Measurements from ENCODE around the gene TMEM163. TPM values are rescaled to one million over a fixed set of nuclear protein-coding genes. Genes with fewer than 3 reads are reported as not detected.
"Not testable (repeated sequence)": the region's sequence is repeated elsewhere in the genome, so short reads cannot be mapped to it uniquely, and the experiment has no call there.

The TMEM163 gene
- total and polyA plus RNA-seq, 4 donors: 5.8 to 46.9 (median 29.8) TPM

DNA sequence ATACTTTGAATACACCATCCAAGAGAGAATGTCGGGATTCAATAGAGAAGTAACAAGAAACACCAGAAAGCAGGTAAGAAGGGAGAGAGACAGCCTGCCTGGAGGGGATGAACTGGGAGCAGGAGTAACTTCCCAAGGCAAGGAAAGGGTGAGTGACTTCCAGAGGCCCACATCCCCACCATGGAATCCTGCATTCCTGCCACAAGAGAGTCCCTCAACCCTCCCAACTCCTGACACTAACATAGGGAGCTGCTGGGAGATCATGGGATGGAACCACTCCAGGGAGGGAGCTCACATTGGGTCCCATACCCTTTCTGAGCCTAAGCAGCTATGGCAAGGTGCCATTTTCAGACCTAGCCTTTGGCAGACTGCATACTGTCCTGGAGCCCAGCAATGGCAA lies 5.5 kb upstream of the TMEM163 start:
- H3K27ac ChIP-seq (ENCODE audit: low read depth in 1 of 2, low read length in 1 of 2): no peak overlapping the region
- no peaks in the 10 kb centered on the region for H3K36me3 ChIP-seq (ENCODE audit: control insufficient read depth in 4 of 4, insufficient read depth in 4 of 4, low read length in 4 of 4)
- H3K4me3 ChIP-seq: no peak overlapping the region
- ATAC-seq (ENCODE audit: insufficient read depth, low FRiP score) (no peak), DNase-seq (no peak)
- WGBS, 2 donors: 85 to 95% methylated on average over 1 of the region's 1 CpG
- no peaks in the 10 kb centered on the region for H3K9me3 ChIP-seq (ENCODE audit: control insufficient read depth in 4 of 4, insufficient read depth in 3 of 4, low read length in 3 of 4)
- peaks cover 0 to under 1% (median 0%) of the 10 kb centered on the region in 5 donors for H3K4me1 ChIP-seq (ENCODE audit: control insufficient read depth in 5 of 5, insufficient read depth in 5 of 5, low read length in 5 of 5)
- peaks cover 7 to 23% (median 16%) of the 10 kb centered on the region in 3 donors for H3K27me3 ChIP-seq (ENCODE audit: control insufficient read depth in 3 of 3, insufficient read depth in 3 of 3, low read length in 2 of 3)
- no peak overlapping the region for H3K9ac ChIP-seq (ENCODE audit: insufficient read depth in 1 of 2, low read length in 2 of 2)
- TF ChIP-seq, protein P1, sequence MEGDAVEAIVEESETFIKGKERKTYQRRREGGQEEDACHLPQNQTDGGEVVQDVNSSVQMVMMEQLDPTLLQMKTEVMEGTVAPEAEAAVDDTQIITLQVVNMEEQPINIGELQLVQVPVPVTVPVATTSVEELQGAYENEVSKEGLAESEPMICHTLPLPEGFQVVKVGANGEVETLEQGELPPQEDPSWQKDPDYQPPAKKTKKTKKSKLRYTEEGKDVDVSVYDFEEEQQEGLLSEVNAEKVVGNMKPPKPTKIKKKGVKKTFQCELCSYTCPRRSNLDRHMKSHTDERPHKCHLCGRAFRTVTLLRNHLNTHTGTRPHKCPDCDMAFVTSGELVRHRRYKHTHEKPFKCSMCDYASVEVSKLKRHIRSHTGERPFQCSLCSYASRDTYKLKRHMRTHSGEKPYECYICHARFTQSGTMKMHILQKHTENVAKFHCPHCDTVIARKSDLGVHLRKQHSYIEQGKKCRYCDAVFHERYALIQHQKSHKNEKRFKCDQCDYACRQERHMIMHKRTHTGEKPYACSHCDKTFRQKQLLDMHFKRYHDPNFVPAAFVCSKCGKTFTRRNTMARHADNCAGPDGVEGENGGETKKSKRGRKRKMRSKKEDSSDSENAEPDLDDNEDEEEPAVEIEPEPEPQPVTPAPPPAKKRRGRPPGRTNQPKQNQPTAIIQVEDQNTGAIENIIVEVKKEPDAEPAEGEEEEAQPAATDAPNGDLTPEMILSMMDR (IDR thresholded peaks at IDR 0.05; ENCODE audit: control extremely low read depth, extremely low read depth): no peak

DNA sequence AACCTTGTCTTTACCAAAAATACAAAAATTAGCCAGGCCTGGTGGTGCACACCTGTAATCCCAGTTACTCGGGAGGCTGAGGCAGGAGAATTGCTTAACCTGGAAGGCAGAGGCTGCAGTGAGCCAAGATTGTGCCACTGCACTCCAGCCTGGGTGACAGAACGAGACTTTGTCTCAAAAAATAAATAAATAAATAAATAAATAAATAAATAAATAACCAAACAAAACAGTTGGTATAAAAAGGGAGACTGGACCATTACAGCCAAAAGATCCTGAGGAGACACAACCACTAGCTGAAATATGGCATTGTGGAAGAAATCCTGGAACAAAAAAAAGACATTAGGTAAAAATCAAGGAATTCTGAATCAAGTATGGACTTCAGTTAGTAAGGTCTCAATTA lies 4.9 kb upstream of the TMEM163 start:
- not testable (repeated sequence) for H3K27ac ChIP-seq (ENCODE audit: low read depth in 1 of 2, low read length in 1 of 2); ATAC-seq (ENCODE audit: insufficient read depth, low FRiP score); H3K4me1 ChIP-seq (ENCODE audit: control insufficient read depth in 5 of 5, insufficient read depth in 5 of 5, low read length in 5 of 5); H3K36me3 ChIP-seq (ENCODE audit: control insufficient read depth in 4 of 4, insufficient read depth in 4 of 4, low read length in 4 of 4); H3K9me3 ChIP-seq (ENCODE audit: control insufficient read depth in 4 of 4, insufficient read depth in 3 of 4, low read length in 3 of 4); DNase-seq; H3K4me3 ChIP-seq; H3K9ac ChIP-seq (ENCODE audit: insufficient read depth in 1 of 2, low read length in 2 of 2)
- peaks cover 11 to 25% (median 18%) of the 10 kb centered on the region in 3 donors for H3K27me3 ChIP-seq (ENCODE audit: control insufficient read depth in 3 of 3, insufficient read depth in 3 of 3, low read length in 2 of 3)
- 87 to 90% methylated on average over 2 of the region's 2 CpGs for WGBS, 2 donors

DNA sequence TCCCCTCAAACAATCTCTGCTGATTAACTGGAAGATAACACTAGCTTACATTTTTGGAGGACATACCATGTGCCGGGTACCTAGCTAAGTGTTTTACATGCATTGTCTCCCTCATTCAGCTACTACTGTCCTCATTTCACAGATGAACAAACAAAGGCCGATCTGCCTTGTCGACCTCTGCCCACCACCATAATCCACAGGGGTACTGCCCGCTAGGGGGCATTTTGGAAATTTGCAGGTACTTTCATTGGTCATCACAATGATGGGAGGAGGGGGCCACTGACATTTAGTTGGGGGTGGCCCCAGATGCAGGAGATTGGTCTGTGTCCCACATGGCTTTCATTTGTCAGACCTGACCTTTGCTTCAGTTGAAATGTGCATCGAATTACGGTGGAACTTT lies 3.9 kb upstream of the TMEM163 start:
- Histone ChIP-seq H3K9me3 (ENCODE audit: control insufficient read depth in 4 of 4, insufficient read depth in 3 of 4, low read length in 3 of 4) (peaks cover 0 to 2% (median 0%) of the 10 kb centered on the region in 4 donors), H3K4me1 (ENCODE audit: control insufficient read depth in 5 of 5, insufficient read depth in 5 of 5, low read length in 5 of 5) (peaks cover 0 to 11% (median 0%) of the 10 kb centered on the region in 5 donors), H3K9ac (ENCODE audit: insufficient read depth in 1 of 2, low read length in 2 of 2) (no peak overlapping the region), H3K27me3 (ENCODE audit: control insufficient read depth in 3 of 3, insufficient read depth in 3 of 3, low read length in 2 of 3) (peaks cover 14 to 31% (median 21%) of the 10 kb centered on the region in 3 donors), H3K27ac (ENCODE audit: low read depth in 1 of 2, low read length in 1 of 2) (no peak overlapping the region), H3K4me3 (no peak overlapping the region), H3K36me3 (ENCODE audit: control insufficient read depth in 4 of 4, insufficient read depth in 4 of 4, low read length in 4 of 4) (no peaks in the 10 kb centered on the region)
- DNase-seq (no peak), ATAC-seq (ENCODE audit: insufficient read depth, low FRiP score) (no peak)
- TF ChIP-seq, protein P1 (IDR thresholded peaks at IDR 0.05; ENCODE audit: control extremely low read depth, extremely low read depth): no peak
- WGBS, 2 donors: 78 to 80% methylated on average over 6 of the region's 6 CpGs

DNA sequence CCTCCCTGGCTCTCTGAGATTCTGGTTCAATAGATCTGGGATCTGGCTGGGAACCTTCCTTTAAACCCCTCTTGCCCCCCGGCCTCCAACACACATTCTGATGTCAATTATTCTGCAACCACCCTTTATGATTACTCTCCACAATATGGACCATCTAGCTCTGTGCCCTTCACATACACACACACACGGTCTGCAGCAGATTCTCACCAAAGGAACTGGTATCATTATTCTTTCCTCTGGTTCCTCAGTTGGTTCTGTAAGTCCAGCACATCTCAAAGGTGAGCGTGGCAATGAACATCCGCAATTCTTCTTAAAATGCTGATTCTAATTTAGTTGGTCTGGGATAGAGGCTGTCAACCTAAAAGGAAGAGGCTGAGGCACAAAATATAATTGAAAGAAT lies 2.8 kb upstream of the TMEM163 start:
- no peaks in the 10 kb centered on the region for H3K36me3 ChIP-seq (ENCODE audit: control insufficient read depth in 4 of 4, insufficient read depth in 4 of 4, low read length in 4 of 4)
- H3K9ac ChIP-seq (ENCODE audit: insufficient read depth in 1 of 2, low read length in 2 of 2): no peak overlapping the region
- TF ChIP-seq, protein P1 (IDR thresholded peaks at IDR 0.05; ENCODE audit: control extremely low read depth, extremely low read depth): no peak
- WGBS, 2 donors: 92 to 93% methylated on average over 4 of the region's 4 CpGs
- no peak overlapping the region for H3K4me3 ChIP-seq
- DNase-seq (no peak), ATAC-seq (ENCODE audit: insufficient read depth, low FRiP score) (no peak)
- no peak overlapping the region for H3K27ac ChIP-seq (ENCODE audit: low read depth in 1 of 2, low read length in 1 of 2)
- H3K4me1 ChIP-seq (ENCODE audit: control insufficient read depth in 5 of 5, insufficient read depth in 5 of 5, low read length in 5 of 5): peaks cover 0 to 12% (median 0%) of the 10 kb centered on the region in 5 donors
- H3K27me3 ChIP-seq (ENCODE audit: control insufficient read depth in 3 of 3, insufficient read depth in 3 of 3, low read length in 2 of 3): peaks cover 14 to 42% (median 33%) of the 10 kb centered on the region in 3 donors
- H3K9me3 ChIP-seq (ENCODE audit: control insufficient read depth in 4 of 4, insufficient read depth in 3 of 4, low read length in 3 of 4): peaks cover 0 to 3% (median 0%) of the 10 kb centered on the region in 4 donors
